HL-60 (cell line): ENCODE results near the gene ELMO1.

Source experiments
- DNase-seq, 2 experiments: peaks; one replicate each; pipeline ENCODE4 v3.0.0-alpha.2; 2010 to 2020; ENCODE audit warnings: low read depth in 1 of 2, low spot score in 1 of 2
- H3K27ac ChIP-seq: fragments of 250-450 bp; sonication (Bioruptor Pico); replicated peaks from 2 replicates; pipeline ENCODE4 v1.5.1; 2020; ENCODE audit warnings: mild to moderate bottlenecking, moderate library complexity
- H3K27me3 ChIP-seq: fragments of 250-450 bp; sonication (Bioruptor Pico); 2 replicates; pipeline ENCODE4 v1.5.1; 2021; ENCODE audit warnings: mild to moderate bottlenecking, moderate library complexity; ENCODE audit not compliant: insufficient read depth, poor library complexity, severe bottlenecking
- H3K4me3 ChIP-seq: replicated peaks from 2 replicates; pipeline ENCODE4 v1.5.1; 2011; ENCODE audit warnings: mild to moderate bottlenecking, control low read depth, low read length; ENCODE audit not compliant: insufficient read depth
- CTCF ChIP-seq: IDR thresholded peaks from one replicate; pipeline ENCODE4 v1.5.1; 2011; ENCODE audit warnings: low read length, control low read depth, inconsistent platforms; ENCODE audit not compliant: insufficient read depth
- GABPA ChIP-seq: IDR thresholded peaks from 2 replicates; pipeline ENCODE4 v1.6.1; 2012; ENCODE audit warnings: low read depth
- POLR2AphosphoS5 ChIP-seq: IDR thresholded peaks from 2 replicates; pipeline ENCODE4 v1.6.1; 2012; ENCODE audit warnings: low read depth
- REST ChIP-seq: IDR thresholded peaks from 2 replicates; pipeline ENCODE4 v1.6.1; 2012; ENCODE audit warnings: low read depth; ENCODE audit not compliant: insufficient replicate concordance
- SPI1 ChIP-seq: IDR thresholded peaks from 2 replicates; pipeline ENCODE4 v1.6.1; 2012; ENCODE audit warnings: low read depth, mild to moderate bottlenecking, borderline replicate concordance

ELMO1 gene

GRCh38 chr7:36861656-36862055 lies 587.0 kb downstream of the ELMO1 start:
- TF ChIP-seq POLR2AphosphoS5 (no peak), REST (no peak), SPI1 (no peak), GABPA (no peak), CTCF (no peak)
- Histone ChIP-seq H3K27ac (no peak overlapping the region), H3K4me3 (no peak overlapping the region), H3K27me3 (no peaks in the 10 kb centered on the region)
- no peak for DNase-seq

- Histone ChIP-seq H3K27ac (no peak overlapping the region), H3K27me3 (no peaks in the 10 kb centered on the region), H3K4me3 (no peak overlapping the region)
- DNase-seq = no peak
- TF ChIP-seq GABPA = no peak
- TF ChIP-seq POLR2AphosphoS5 = no peak
- no peak for TF ChIP-seq SPI1
- no peak for TF ChIP-seq REST
- TF ChIP-seq CTCF = no peak
Observed at GRCh38 chr7:36860681-36861080, 588.0 kb downstream of the ELMO1 start.

GRCh38 chr7:36855330-36855729 lies 593.3 kb downstream of the ELMO1 start:
- H3K27me3 ChIP-seq = no peaks in the 10 kb centered on the region
- no peak for DNase-seq
- H3K27ac ChIP-seq = no peak overlapping the region
- TF ChIP-seq GABPA (no peak), POLR2AphosphoS5 (no peak), SPI1 (no peak), REST (no peak), CTCF (no peak)
- H3K4me3 ChIP-seq = no peak overlapping the region
